Measurements from ENCODE around the gene PXT1. TPM values are rescaled to one million over a fixed set of nuclear protein-coding genes. Genes with fewer than 3 reads are reported as not detected.

Gene PXT1
- total RNA-seq, 1 donor from 2014 or later = not detected

GRCh38 chr6:36387440-36388303 is 55.0 kb downstream of the PXT1 start, which contains the start of gene ETV7:
TSS of gene ETV7 (minus strand) at chr6:36387669. CDS start at chr6:36387541, 128 bp downstream.
- DNase-seq = no peak

DNA sequence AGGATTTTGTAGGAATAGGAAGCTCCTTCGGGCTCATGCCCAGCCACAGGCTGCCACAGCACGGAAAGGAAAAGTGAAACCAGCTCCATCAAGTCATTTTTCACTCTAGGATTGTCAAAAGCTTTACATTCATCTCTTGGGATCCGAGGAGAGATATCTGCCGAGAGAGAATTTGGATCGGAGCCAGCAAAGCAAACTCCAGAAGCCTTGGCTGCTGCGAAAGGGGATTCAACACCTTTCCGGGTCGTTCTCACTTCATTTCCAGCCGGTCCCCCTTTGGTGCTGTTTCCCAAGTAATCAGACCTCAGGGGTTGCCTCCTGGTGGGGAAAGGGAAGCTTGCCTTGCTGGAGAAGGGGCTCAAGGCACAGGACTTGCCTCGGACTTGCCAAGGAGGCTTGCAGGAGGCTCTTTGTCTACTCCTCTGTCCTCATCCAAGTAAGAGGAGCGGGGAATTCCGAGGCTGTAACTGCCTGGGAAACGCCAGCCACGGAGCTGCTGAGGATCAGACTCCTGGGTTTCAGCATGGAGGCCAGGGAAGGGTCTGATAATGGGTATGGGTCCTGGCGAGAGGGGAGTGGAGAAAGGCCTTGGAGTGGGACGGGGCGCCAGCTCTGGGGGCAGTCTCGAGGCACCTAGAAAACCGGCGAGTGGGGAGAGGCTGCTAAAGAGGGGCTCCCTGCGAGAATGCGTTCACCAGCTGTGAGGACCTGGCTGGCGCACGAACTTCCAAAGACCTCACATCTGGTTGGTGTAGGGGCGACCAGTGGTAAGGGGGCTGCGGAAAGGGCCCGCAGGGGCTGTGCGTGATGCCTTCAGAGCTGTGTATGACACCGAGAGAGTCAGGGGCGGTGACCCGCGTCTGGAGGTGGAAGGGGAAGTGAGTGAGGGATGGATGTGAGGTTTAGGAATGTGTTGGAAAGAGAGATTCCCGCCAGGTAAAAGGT is 55.9 kb downstream of the PXT1 start:
- peak; percentile 57 for DNase-seq

GRCh38 chr6:36384095-36384494 is 58.6 kb downstream of the PXT1 start:
- DNase-seq = no peak

DNA sequence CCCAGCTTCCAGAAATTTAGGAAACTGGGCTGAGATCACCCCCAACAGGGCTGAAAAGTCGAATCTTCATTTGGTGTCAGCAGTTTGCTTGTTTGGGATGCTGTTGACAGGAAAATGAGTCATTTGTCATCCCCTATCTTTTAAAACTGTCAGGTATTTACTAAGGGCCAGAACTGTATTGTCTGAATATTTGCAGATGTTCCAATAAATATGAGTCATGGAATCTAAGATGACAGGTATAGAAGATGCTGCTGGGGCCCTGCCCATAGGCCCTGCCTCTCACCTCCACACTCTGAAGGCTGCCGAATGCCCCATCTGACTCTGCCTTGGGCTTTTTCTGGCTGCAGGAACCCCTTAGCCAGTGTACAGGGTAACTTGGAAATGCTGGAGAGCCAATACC is 59.0 kb downstream of the PXT1 start:
- DNase-seq = no peak

DNA sequence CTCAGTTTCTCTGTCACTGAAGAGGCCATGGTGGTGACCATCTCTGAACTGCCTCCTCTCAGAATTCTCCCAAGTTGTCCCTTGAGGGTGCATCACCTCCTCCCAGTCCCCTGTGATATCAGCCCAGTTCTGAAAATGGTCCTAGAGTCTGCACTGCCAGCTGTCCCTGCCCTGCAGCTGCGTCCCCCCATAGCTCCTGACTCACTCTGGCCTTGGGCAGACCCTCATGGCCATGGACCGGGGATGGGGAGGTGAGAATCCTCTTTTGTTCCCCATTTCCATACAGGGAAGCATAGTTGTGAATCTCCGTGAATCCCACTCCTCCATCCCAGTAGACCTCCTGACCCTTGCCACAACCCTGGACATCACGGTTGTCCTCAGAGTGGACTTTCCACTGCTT is 59.7 kb downstream of the PXT1 start:
- no peak for DNase-seq

- DNase-seq = no peak
These were observed 60.9 kb downstream of the PXT1 start for GRCh38 chr6:36381502-36382389.

DNA sequence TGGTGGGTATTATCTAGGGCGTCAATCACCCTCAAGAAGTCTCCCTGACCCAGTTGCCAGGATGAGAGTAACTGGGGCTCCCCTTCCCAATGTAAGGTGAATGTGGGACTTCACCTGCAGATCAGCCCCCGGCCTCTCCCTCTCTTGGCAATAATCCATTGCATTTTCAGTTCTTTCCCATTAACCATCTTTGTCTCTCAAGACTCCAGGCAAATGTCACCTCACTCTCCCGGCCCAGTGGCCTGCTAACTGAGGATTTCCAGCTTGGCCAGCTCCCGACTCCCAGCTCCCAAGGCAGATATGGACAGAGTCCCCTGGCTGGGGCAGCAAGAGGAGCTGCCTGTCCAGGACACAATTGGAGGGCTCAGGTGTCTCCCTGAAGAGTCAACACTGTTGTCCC is 62.5 kb downstream of the PXT1 start:
- DNase-seq = no peak

- DNase-seq = no peak
These were observed 63.7 kb downstream of the PXT1 start for GRCh38 chr6:36378936-36379335.

DNA sequence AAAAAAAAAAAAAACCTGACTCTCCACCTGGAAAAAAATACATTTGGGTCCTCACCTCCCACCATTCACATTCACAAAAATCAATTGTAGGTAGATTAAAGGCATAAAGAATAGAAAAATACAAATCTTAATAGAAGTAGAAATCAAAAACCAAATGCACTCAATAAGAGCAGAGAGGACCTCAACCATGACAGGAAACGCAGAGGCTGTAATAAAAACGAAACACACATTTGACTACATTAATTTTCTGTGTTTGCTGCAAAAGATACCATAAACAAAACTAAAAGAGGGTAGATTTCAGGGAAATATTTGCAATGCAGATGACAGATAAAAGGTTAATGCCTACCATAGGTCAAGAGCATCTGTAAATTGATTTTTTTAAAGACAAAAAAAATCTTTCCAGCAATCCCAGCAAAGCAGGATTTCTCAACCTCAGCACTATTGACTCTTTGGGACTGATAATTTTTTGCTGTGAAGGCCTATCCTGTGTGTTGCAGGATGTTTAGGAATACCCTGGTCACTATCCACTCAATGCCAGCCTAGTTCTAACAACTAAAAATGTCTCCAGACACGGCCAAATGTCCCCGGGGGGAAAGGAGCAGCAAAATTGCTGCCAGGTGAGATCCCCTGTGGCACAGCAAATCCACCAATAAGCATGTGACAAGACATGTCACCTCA is 64.3 kb downstream of the PXT1 start:
- no peak for DNase-seq

- DNase-seq = no peak
These were observed 65.1 kb downstream of the PXT1 start for GRCh38 chr6:36377594-36377993.

DNA sequence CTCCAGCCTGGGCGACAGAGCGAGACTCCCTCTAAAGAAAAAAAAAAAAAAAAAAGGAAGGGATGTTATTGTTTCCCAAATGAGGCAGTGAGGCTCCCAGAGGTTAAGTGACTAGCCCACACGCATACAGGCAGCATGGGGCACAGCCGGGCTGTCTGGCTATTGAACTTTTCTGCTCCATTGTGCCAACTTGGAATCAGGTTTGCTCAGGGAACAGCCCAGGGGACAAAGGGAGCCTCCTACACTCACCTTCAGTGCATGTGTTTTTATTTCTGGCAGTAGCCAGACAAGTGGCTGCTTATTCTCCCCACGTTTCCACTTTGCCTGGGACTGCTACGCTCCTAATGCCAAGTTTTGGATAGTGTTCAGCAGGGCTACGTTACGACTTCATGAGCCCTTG is 65.9 kb downstream of the PXT1 start:
- DNase-seq = no peak

- no peak for DNase-seq
These were observed 66.5 kb downstream of the PXT1 start for GRCh38 chr6:36376183-36376582.

DNA sequence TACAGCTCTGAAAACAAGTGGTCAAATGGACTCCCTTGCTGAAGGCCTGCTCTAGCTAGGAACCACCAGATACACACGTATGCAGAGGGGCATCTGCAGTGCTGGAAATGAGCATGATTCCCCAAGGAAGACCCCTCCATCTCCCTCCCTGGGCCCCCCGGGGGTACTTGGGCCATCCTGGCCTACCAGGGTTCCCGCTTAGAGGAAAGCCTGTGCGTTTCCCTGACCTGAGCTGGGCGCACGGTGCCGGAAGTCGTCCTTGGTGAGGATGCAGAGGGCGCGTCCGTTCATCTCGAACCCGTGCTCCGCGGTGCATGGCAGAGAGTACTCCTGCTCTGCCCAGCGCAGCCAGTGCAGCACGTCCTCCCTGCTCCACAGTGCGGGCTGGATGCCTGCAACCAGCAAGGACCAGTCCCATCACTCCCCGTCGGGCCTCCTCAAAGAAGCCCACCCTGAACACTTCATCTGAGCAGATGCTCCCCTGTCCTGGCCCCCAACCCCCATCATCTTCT is 67.0 kb downstream of the PXT1 start:
- DNase-seq = no peak

DNA sequence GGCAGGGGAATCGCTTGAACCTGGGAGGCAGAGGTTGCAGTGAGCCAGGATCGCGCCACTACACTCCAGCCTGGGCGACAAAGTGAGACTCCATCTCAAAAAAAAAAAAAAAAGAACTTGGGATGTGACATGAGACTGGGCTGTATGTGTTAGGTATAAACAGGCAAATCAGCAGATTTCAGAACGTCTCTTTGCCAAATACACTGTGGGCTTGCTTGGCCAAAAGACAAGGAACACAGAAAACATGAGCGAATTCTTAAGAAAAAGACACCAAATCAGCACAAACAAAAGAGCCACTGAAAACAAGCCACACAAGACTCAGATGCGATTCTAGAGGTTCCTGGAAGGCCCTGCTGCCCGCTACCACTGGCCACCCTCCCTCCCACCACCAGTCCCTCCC is 67.7 kb downstream of the PXT1 start:
- no peak for DNase-seq

GRCh38 chr6:36374194-36374593 is 68.5 kb downstream of the PXT1 start:
- no peak for DNase-seq

DNA sequence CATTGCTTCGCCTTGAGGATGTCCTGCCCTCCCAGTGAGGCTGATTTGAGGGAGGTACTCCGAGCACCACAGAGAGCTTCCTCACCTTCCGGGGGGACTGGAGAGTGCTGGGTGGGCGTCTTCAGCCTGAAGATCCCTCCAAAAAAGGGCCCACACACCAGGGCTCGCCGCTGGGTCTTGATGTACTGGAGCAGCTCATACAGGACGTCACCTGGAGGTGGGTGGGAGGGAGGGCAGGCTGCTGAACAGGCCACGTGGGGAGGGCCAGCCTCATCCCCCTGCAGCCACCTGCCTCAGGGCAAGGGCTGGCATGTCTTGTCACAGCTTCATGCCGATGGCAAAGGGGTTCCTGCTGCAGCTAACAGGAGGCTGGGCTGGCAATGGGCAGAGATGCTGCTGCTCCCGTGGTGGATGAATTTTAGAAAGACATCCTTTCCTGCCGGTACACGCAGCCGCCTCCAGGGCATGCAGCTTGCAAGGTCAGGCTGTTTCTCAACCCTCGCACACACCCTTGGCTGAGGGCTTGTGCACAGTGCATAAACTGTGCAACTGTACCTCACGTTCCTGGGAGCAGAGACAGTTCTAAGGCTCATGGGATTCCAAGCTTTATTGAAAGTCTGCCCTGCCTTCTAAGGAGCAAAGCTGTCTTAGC is 69.2 kb downstream of the PXT1 start:
- DNase-seq = peak; percentile 58

DNA sequence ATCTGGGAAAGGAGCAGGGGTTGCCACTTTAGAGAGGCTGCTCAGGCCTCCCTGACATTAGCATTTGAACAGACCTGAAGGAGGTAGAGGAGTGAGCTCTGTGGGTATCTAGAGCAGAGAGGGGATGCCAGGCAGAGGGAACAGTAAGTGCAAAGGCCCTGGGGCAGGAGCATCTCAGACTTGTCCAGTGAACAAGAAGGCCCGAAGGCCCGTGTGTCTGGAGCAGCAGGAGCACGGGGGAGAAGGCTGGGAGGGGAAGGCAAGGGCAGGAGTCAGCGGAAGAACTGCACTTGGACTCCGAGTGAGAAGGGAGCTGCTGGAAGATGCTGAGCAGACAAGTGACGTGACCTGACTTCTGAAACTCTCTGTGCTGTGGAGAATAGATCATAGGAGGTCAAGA is 70.6 kb downstream of the PXT1 start:
- no peak for DNase-seq

DNA sequence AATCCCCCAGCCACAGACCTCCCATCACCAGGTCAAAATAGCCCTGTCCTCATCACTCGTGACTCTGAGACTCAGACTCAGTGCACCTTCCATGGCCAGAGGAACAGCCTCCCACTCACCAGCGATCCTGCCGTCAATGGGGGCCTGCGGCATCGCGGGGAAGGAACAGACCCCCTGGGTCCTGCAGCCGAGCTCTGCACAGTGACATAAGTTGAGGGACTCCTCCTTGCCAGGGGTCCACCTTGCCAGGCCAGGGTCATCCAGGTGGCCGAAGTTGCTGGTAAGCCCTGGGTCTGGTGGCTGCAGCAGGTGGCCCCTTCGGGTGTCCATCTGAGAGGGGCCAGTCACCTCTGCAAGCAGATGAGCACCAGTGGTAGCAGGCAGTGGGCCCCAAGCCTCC is 71.4 kb downstream of the PXT1 start:
- DNase-seq = no peak

GRCh38 chr6:36370638-36371037 is 72.0 kb downstream of the PXT1 start:
- no peak for DNase-seq

All from tongue (tissue), 2 donors.